GM19372 (cell line): ENCODE data around the gene DPY19L3.
"Not testable (repeated sequence)": the region's sequence is repeated elsewhere in the genome, so short reads cannot be mapped to it uniquely, and the experiment has no call there.

Experiments used
- ATAC-seq: cut with Tn5 transposase; IDR thresholded peaks from one replicate; pipeline ENCODE4 v1.9.1; 2021; ENCODE audit warnings: mild to moderate bottlenecking, low read depth, moderate library complexity; ENCODE audit not compliant: unreplicated experiment

DPY19L3 gene

GRCh38 chr19:32438751-32439150, 33.2 kb downstream of the DPY19L3 start:
- no peak for ATAC-seq

GRCh38 chr19:32442650-32443049, 37.1 kb downstream of the DPY19L3 start:
- ATAC-seq: no peak

- ATAC-seq: not testable (repeated sequence)
Observed at GRCh38 chr19:32447534-32447933, 42.0 kb downstream of the DPY19L3 start.

- ATAC-seq: no peak
Observed at GRCh38 chr19:32448026-32448425, 42.5 kb downstream of the DPY19L3 start.

- no peak for ATAC-seq
Observed at GRCh38 chr19:32450217-32450616, 44.6 kb downstream of the DPY19L3 start.

GRCh38 chr19:32453736-32454135, 48.2 kb downstream of the DPY19L3 start:
- ATAC-seq: no peak

- ATAC-seq: no peak
Observed at GRCh38 chr19:32456406-32456805, 50.8 kb downstream of the DPY19L3 start.

- no peak for ATAC-seq
Observed at GRCh38 chr19:32457571-32458158, 52.1 kb downstream of the DPY19L3 start.

GRCh38 chr19:32458500-32459123, 53.0 kb downstream of the DPY19L3 start:
- peak; percentile 73 for ATAC-seq

GRCh38 chr19:32459204-32459865, 53.8 kb downstream of the DPY19L3 start:
- no peak for ATAC-seq

GRCh38 chr19:32460476-32460875, 54.9 kb downstream of the DPY19L3 start:
- ATAC-seq: no peak

- ATAC-seq: no peak
Observed at GRCh38 chr19:32464279-32464678, 58.7 kb downstream of the DPY19L3 start.

- ATAC-seq: no peak
Observed at GRCh38 chr19:32465176-32465575, 59.6 kb downstream of the DPY19L3 start.

GRCh38 chr19:32469795-32470194, 64.2 kb downstream of the DPY19L3 start:
- ATAC-seq: no peak

- no peak for ATAC-seq
Observed at GRCh38 chr19:32471095-32471494, 65.5 kb downstream of the DPY19L3 start.

- ATAC-seq: no peak
Observed at GRCh38 chr19:32471811-32472210, 66.2 kb downstream of the DPY19L3 start.

- no peak for ATAC-seq
Observed at GRCh38 chr19:32475141-32476031, 69.8 kb downstream of the DPY19L3 start.

GRCh38 chr19:32476032-32476350, 70.4 kb downstream of the DPY19L3 start:
- no peak for ATAC-seq

GRCh38 chr19:32480321-32480720, 74.8 kb downstream of the DPY19L3 start:
- no peak for ATAC-seq

GRCh38 chr19:32483574-32483973, 78.0 kb downstream of the DPY19L3 start:
- no peak for ATAC-seq

GRCh38 chr19:32489971-32490370, 84.4 kb downstream of the DPY19L3 start:
- no peak for ATAC-seq
